ENCODE measurements around the gene ZSWIM7.

Gene ZSWIM7

DNA sequence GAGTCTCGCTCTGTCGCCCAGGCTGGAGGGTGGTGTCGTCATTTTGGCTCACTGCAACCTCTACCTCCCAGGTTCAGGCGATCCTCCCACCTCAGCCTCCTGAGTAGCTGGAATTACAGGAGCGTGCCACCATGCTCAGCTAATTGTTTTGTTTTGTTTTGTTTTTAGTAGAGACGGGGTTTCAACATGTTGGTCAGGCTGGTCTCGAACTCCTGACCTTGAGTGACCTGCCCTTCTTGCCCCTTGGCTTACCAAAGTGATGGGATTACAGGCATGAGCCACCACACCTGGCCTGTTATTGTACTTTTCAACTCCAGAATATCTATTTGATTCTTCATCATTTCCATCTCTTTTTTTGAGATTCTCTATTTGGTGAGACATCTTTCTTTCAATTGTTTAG is 63.6 kb downstream of the ZSWIM7 start:
- no peak overlapping the region for H3K4me3 ChIP-seq (ENCODE audit: low read depth, low read length)

DNA sequence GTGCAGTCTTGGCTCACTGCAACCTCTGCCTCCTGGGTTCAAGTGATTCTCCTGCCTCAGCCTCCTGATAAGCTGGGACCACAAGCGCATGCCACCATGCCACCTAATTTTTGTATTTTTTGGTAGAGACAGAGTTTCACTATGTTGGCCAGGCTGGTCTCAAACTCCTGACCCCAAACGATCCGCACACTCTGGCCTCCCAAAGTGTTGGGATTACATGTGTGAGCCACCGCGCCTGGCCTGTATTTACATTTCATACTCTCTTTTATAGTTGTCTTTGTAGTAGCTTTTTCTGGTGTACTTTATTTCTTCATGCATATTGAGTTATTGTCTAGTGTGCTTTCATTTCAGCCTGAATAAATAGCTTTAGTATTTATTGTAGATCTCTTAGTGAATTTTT is 64.6 kb downstream of the ZSWIM7 start:
- H3K4me3 ChIP-seq (ENCODE audit: low read depth, low read length): no peak overlapping the region

DNA sequence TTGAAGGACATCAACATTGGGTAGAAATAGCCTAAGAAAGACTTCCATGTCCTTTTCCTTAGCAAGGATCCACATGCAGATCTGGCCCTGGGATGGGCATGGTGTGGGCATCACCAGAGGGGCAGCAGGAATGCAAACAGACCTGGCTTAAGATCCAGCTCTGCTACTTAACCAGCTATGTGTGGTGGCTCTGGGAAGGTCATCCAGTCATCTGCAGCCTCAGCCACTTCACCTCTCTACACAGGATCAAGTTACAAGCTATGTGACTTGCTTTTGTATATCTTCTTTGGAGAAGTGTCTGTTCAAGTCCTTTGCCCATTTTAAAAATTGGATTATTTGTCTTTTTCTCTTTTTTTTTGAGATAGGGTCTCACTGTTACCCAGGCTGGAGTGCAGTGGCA is 68.1 kb downstream of the ZSWIM7 start:
- H3K4me3 ChIP-seq (ENCODE audit: low read depth, low read length): no peak overlapping the region

DNA sequence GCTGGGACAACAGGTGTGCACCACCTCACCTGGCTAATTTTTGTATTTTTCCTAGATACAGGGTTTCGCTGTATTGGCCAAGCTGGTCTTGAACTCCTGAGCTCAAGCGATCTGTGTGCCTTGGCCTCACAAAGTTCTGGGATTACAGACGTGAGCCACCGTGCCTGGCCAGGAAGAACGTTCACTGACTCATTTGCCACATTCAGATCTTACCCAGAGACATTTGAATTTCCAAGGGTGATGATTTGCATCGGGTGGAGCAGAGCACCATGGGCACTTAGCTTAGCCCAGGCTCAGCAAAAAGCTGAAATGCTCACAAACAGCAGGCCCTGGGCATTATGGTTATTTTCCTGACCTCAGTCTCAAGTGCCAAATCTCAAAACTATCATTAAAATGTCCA is 69.1 kb downstream of the ZSWIM7 start:
- no peak overlapping the region for H3K4me3 ChIP-seq (ENCODE audit: low read depth, low read length)

DNA sequence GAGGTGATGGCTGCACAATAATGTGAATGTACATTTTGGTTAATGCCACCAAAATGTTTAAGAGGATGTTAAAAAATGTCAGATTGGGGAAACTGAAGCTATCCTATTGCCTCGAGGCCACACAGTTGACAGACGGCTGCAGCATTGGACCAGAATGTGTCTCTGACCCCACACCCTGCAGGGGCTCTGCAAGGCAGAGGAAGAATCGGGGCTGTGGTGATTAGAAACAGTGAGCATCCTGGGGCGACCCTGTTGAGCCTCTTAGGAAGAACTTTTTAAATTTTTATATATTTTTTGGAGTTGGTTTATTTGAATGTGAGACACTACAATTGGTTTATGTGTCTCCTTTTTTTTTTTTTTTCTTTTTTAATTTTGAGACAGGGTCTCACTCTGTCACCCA is 69.6 kb downstream of the ZSWIM7 start:
- no peak overlapping the region for H3K4me3 ChIP-seq (ENCODE audit: low read depth, low read length)

DNA sequence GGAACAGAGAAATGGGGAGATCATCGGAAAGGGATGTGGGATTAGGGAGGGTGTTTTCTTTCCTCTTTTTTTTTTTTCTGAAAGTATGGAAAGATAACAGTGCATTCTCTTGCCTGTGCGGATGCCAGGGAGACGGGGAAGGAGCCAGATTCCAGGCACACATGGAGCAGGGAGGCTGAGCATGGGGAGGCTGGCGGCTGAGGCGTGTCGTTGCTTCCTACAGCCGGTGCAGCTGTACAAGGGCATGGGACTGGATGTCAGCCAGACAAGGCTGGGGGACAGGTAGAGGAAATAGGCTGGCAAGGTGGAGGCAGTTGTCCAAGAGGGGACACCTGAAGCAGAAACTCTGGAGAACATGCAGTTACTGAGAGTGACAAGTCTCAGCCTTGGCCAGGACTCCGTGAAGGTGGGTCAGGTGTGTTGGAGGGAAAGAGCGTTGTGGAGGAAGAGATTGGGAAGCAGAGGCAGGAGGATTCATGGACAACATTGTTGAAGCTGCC is 71.2 kb downstream of the ZSWIM7 start:
- no peak overlapping the region for H3K4me3 ChIP-seq (ENCODE audit: low read depth, low read length)
